ENCODE measurements around the gene MAZ.

GRCh38 chr16:29761882-29762281, 44.4 kb upstream of the MAZ start:
- no peak for TF ChIP-seq CTCF (IDR thresholded peaks at IDR 0.05; ENCODE audit: low read depth, low read length)
- no peak for TF ChIP-seq POLR2A (IDR thresholded peaks at IDR 0.05; ENCODE audit: extremely low read depth, insufficient read length)
- TF ChIP-seq MYC (IDR thresholded peaks at IDR 0.05; ENCODE audit: low read depth, low read length), result no peak

Data from NB4 (cell line).